SIG-M5 treated with dmso at 0.1 percent for 504 hours (cell line): Measurements from ENCODE around the gene SLC35B1.

Source experiments
- DNase-seq: peaks from one replicate; lab custom pipeline; 2025; ENCODE audit not compliant: unreplicated experiment; lab: John Stamatoyannopoulos, UW

The SLC35B1 gene

DNA sequence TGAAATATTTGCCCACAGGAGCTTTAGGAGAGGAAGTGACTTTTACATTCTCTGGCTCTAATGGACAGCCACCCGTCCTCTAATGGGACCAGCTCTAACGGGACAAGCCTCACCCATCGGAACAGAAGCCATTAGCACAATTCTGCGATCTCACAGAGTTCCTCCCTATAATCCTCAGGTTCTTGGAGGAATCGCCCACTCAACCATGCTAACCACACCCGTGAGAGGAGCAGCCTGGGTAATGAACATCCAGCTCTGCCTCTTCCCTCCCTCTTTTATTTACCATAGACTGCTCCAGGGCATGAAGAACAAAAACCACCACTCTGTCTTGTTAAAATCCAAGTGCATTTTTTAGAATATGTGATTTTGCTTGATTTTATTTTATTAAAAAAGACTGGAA, 6.8 kb downstream of the SLC35B1 start:
- no peak for DNase-seq

DNA sequence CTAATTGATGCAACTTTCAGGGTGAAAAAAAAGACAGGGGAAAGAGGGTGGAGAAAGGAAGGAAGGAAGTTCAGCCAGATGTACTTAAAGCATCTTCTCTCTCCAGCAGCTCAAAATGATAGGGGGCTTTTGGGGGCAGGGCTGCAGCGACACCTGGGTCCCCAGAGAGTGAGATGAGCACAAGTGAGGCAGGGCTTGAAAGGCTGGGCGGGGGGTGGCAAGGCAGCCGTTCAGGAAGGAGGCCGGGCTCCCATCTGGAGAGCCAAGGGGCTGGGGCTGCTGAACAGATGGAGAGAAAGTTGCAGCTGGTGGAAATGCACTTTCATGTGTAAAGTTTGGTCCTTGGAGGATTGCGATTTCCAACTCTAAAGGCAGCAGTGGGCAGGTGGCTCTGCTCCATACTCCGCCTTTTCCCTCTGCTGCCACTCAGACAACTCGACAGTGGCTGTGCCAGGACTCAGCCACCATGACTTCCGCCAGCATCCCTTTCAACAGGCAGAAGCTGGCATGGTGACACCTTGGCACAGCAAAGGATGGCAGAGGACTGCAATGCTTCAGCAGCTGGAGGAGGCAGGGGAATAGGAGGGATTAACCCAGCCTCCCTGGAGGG, 7.7 kb downstream of the SLC35B1 start:
- no peak for DNase-seq

DNA sequence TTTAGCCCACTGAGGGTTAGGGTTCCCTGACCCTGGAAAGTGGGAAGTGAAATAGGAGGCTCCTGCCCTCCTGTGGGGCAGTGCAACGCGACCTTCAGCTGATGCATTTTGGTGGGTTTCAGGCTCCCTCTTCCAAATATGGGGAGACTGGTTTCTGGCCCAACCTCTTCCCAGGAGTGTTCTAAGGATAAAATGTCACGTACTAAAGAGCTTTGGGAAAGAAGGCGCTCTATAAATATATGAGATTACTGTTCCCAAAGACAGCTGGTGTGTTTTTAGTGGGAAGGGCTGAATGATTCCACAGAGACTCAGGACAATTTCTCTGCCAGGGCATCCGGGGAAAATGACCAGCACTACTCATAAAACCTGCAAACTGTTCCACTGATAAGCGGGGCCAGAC, 9.8 kb downstream of the SLC35B1 start:
- no peak for DNase-seq

DNA sequence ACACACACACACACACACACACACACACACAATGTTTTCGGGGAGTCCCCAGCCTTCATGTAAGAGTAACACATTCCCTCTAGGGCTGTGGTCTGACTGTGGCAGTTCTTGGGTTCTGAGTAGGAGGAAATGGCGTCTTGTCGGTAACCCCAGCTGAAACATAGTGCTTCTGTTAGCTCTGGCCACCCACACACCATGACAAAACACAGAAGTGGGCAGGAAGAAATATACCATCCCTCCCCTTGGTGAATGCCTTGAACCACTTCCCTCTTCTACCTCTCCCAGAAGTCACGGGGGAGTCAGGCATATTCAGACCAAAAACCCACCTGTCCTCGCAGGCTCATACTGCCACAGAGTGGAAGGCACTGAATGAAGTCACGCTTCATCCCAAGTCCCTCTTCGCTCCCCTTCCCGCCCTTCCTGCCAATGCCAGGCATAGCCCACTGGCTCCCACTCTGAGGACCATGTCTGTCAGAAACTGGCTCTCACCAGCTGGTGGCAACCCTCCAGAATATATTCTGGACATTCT, 11.5 kb downstream of the SLC35B1 start:
- DNase-seq: peak; percentile 54

DNA sequence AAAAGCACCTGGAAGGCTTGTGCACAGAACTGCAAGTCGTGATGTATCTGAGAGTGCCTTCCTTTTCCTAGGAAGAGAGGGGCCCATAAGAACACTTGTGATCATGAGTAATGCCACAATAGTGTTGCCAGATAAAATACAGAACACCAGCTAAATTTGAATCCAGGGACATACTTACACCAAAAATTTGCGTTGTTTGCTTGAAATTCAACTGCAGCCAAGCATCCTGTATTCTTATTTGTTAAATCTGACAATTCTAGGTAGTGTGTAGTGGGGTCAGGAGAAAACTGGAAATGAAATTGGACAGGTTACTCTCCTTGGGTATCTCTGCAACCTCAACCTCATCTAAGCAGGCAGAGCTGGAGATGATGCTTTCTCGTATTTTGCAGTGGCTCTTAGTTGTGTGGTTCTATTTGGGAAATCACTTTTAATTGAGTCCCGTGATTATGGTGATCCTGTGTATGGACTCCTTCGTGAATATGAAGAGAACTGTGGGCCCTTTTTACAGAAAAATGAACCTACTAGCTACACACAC, 12.0 kb downstream of the SLC35B1 start:
- no peak for DNase-seq

DNA sequence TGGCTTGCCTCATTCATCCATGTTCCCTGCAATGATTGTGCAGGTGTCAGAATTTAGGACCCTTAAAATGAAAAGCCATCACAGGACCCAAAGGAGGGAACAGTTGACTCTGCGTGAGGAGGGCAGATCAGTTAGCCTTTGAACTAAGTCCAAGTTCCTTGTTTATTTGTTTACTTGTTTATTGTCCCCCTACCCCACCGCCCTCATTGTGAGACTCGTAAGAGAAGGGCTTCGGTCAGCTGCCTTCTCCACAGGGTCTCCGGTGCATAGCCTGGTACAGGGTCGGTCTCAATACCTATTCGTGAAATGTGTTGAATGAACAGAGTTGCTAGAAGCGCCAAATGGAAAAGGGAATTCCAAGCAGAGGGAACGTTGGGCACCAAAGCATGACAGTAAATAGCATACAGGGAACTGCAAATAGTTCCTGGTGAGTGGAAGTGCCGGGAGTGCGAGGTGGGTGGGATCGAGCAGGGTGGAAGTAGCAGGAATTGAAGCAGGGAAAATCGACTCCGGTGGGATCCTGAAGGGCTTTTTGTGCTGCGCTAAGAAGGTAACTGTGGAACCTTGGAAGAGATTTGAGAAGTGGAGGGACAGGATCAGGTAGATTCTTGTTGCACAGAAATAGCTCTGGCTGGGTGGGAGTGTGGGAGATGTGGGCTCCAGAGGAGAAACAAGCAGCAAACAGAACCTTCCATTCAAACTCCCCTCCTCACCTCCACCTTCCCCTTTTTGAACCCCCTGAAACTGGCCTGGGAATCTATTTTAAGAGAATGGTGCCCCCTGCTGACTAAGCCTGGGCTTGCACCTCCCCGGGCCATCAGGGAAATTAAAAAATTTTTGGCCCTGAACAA, 12.7 kb downstream of the SLC35B1 start:
- DNase-seq: peak; percentile 75

DNA sequence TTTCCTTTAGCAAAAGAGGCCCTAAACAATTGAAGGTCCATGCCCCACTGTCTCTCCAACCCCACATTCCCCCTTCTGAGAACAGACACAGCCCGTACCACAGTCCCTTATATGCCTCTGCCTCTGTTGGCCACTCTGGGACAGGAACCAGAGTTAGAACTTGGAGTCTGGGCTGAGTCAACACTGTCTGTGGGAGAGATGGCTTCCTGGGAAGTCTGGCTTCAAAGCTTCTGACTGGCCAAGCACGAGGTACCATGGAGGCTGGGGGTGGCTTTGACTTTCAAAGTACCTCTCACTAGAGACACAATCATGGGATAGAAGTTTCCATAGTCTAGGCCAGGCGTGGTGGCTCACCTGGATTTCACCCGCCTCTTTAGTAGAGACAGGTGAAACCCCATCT, 15.0 kb downstream of the SLC35B1 start:
- no peak for DNase-seq

DNA sequence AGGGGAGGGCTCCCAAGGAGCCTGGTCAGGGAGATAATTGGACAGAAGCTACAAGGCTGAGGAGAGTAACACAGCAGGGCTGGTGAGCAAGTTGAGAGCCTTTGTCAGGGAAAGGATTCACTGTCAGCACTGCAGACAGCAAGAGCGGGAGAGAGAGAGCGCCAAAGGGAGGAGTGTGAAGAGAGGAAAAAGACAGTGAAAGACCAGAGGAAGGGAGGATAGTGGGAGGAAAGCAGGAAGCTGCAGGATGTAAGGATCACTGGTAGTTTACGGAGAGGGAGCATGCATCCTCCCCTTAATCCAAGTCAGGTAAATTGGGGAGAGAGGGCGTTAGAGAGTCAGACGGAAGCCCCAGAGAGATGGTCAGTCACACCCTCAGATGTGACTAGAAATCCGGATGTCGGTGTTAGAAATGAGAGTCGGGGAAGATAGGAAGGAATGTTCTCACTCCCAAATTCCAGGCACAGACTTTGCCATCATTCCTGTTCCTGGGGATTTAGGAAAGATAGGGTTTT, 16.0 kb downstream of the SLC35B1 start:
- DNase-seq: no peak

DNA sequence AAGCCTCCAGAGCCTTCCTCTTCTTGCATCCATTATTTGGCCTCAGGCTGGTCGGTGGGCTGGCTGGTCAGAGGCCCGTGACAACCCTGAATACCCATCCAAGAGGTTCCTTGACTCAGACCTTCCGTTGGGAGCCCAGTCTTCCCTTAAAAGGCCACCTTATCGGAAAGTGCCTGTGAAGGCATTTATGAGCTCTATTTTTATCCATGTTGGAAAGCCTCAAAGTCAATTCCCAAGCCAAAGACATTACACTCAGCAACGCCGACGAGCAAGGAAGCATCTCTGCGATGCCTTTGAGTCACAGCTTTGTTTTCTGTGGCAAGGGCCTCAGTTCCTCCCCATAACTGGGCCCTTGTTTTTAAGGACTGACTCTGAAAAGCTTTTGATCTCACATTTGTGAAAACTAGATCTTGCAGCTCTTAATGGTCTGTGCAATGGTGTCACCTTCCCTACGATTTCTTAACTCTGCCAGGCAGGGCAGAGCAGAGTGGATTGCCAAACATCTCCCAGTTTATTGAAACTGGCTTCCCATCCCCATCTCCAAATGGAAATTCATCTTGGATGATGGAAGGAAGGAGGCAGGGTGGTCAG, 16.6 kb downstream of the SLC35B1 start:
- DNase-seq: no peak

DNA sequence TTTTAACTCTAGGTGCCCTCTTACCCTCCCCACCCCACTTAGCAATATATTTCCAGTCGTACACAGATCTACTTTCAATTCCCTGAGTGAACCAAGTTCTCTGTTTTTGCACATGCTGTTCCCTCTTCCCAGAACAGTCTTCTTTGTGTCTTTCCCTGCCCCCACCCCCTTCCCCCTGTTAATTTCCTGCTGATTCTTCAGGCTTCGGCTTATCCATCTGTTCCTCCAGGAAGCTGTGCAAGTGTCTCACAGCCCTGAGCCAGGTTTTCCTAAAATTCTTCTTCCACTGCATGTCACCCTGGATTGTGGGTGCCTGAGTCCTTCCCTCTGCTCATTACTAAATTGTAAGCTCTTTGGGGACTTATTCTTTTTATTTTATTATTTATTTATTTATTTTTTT, 17.5 kb downstream of the SLC35B1 start:
- DNase-seq: no peak

DNA sequence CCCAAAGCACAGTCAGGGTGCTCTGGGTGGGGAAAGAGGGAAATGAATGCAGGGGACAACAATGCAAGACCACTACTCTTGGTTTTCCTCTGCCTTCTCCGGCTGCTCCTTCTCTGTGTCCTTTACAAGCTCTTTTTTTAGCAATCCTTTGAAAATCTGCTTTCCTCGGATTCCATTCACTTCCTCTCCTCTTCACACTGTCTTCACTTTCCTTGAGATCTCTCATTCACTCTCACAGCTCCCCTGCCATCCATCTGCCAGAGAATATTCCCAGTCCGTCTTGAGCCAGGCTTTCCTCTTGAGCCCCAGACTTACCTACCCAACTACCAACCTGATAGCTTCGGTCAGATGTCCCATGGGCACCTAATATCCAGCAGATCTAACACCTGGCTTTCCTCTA, 18.9 kb downstream of the SLC35B1 start:
- DNase-seq: no peak

DNA sequence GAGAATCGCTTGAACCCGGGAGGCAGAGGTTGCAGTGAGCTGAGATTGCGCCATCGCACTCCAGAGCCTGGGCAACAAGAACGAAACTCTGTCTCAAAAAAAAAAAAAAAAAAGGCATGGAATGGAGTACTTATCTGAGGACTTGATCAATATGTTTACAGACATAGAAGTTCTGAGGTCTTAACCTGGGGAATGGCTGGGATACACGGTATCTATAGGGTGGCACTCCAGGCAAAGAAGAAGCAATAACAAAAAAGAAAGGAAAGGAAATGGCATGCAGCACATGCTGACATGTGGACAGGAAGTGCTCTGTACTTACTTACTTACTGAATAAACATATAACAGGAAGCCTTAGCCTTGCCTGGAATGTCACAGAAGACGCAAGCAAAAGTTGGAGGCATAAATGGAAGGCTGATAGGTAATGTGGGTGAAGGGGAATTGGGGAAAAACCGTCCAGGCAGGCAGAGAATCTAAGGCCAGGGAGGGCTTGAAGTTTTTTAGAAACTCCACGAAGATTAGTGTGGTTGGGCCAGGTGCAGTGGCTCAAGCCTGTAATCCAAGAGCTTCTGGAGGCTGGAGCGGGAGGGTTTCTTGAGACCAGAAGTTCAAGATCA, 19.8 kb downstream of the SLC35B1 start:
- peak; percentile 20 for DNase-seq

DNA sequence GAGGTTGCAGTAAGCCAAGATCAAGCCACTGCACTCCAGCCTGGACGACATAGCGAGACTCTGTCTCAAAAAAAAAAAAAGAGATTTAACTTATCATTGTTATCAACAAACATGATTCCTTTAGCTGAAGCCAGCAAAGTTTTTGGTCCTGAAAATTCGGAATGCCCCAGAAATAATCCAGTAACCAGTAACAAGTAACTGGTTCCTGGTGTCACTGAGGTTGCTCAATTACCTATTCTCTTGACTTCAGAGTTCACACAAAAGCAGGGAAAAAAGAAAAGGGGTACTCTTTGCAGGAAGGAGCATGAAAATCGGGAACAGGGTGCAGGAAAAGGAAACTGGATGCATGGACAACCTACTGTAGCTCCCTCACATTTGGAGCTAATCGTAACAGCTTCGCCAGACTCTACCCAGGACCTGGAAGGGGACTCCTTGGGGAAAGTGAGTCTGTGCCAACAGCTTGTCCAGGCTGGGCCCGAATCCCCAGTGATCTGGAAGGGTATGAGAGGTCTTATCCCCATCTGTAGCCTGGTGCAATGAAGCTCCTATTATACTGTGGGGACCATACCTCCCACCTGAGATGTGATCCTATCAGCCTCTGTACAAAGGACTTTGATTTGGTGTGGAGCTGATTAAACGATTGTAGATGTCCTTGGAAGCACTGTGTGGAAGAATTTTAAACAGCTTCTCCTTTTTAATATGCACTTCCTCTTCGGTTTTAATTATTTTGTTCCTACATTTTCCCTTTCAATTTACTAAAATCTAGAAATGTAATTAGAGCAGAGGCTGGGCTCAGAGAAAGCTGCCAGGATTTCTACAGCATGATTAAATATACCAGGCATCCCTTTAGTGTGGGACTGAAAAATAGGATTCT, 26.4 kb downstream of the SLC35B1 start:
- peak; percentile 38 for DNase-seq

DNA sequence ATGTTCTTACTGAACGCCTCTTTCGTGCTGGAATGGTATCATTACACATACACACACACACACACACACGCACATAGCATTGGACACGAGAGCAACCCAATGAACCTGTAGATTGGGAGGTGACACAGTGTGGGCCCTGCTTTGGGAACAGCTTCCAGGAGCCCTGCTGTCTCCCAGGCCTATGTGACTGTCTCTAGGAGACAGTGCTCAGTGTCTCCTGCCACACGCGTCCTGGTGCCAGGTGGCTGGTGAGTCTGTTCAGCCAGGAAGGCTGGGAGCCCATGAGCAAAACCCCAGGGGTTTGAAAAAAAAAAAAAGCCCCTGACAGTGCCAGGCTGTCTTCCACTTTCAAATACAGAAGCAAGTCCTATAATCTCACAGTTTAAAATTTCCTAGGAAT, 27.4 kb downstream of the SLC35B1 start:
- DNase-seq: no peak

DNA sequence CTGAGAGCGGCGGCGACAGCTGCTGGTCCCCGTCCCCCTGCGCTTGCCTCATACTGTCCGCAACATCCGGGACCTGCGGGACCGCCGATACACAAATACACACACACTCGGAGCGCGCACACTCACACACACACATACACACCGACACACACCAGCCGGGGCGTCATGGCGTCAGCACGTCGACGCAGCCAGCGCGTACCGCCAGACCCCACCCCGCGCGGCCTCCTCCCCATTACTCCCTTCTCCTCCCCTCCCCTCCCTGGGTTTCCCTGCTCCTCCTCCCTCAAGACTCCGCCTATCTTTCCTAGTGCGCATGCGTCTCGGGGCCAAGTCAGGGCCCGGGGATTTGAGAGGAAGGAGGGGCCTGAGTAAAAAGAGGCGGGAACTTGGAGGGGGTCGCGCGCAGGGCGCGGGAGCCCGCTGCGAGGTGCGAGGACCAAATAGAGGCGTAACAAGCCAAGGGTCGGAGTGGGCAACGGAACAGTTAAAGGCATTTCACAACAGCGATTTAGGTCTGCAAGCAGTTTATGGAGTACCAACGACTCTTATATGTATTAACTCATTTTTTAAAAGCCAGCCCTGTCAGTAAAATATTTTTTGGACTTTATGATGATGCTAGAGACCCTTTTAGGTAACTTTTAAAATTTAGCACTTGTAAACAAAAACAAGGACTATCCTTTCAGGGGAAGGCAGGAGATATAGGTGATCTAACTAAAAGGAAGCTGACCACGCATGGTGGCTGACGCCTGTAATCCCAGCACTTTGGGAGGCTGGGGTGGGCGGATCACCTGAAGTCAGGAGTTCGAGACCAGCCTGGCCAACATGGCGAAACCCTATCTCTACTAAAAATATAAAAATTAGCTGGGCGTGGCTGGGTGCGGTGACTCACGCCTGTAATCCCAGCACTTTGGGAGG, 29.6 kb downstream of the SLC35B1 start, which contains the start of gene SPOP:
Gene SPOP (minus strand): TSS at position 165 of the 915 bp plus-strand sequence. CDS start 55,287 bp downstream, outside the sequence.
- peak; percentile 99 for DNase-seq

DNA sequence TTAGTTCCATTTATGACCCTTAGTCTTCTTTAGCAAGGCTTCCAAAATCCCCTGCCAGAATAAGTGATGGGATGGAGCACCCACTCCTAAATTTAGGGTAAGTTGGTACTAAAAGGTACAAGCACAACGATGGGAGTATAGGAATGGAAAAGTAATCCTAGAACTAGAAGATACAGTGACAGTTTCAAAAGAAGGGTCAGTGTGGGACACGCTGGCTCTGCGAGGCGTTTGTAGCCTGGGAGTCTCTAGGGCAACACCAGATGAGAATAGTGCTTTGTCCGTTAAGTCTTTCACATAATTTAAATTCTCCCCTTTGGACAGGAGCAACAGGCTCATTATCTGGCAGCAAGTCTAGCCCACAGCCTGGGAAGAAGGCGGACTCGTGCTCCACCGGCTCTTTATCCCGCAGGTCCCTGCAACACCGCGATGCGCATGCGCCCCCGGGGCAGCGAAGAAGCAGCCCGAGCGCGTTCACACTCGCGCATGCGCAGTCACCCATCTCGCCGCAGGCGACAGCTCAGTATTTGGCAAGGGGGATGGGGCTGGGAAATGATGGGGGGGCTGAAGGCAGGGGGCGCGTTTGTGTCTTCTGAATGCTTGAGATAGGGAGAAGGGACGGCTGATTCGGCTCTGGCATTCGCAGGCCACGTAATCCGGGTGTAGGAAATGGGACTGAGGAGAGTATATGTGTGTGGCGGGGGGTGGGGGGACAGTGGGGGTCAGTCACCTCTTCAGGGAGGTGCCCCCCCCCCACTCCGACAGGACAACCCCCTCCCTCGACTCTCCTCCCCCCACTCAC, 30.4 kb downstream of the SLC35B1 start:
- DNase-seq: peak; percentile 89

DNA sequence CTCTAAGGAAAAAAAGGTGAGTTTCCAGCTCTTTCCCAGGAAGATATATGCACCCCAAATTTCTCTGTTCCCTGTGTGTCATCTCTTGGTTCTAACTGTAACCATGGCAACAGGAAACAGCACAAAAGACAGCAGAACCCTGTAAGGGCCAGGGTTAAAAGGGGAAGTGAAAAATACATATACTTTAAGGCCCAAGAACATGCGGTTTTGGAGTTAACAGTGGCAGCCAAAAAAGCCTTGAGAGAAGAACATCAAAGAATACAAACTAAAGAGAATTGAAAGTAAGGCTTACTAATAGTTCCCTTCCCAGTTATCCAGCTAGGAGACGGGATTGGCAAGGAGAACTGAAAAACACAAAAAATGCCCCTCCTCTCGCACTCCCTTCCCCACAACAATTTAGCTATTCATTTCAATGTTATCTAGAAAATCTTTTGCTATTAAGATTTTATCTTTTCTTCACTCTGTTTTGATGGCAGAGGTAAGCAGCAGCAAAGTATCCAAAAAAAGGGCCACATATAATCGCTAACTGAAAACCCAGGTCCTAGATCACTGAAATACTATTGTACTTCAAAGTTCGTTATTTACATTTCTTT, 31.4 kb downstream of the SLC35B1 start:
- DNase-seq: peak; percentile 97

DNA sequence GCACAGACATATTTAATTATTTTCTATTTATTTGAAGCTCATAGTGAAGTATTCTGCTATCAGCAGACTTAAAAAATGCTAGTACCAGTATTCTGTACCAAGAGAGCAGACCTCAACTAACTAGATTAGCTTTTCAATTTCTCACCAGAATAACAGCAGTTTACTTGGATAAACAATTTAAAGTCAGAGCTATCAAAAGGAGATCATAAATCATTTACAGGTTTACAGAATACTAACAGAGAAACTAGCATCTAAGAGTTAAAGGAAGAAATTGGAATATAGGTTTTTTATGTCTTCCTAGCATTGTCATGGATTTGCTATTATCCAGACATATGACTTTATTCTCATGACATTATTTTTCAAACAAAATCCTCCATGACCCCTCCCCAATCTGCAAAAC, 33.3 kb downstream of the SLC35B1 start:
- no peak for DNase-seq
